HepG2 (cell line): ENCODE results near the gene LCAT. TPM values are rescaled to one million over a fixed set of nuclear protein-coding genes. Genes with fewer than 3 reads are reported as not detected.

Experiments used
- ARID2 ChIP-seq: sonication (generic); formaldehyde crosslinking; IDR thresholded peaks from 2 replicates; pipeline ENCODE4 v1.8.1; 2022; ENCODE audit warnings: mild to moderate bottlenecking, missing genetic modification reagents, borderline replicate concordance
- EP300 ChIP-seq, 3 experiments: sonication (generic) in 1 of 3; formaldehyde crosslinking in 1 of 3; IDR thresholded peaks; 2 replicates each; pipeline versions ENCODE4 v1.5.1 to v1.6.1; 2011 to 2020; ENCODE audit warnings: low read depth in 2 of 3, low read length in 2 of 3, borderline replicate concordance in 1 of 3, improper control_type of control experiment in 1 of 3, mild to moderate bottlenecking in 1 of 3, missing genetic modification reagents in 1 of 3, moderate library complexity in 1 of 3
- GZF1 ChIP-seq: sonication (generic); formaldehyde crosslinking; IDR thresholded peaks from 2 replicates; pipeline ENCODE4 v1.5.1; 2020; ENCODE audit warnings: mild to moderate bottlenecking, missing genetic modification reagents
- MAZ ChIP-seq, 2 experiments: sonication (generic) in 1 of 2; formaldehyde crosslinking in 1 of 2; IDR thresholded peaks; 2 replicates each; pipeline versions ENCODE4 v1.5.0 to v1.6.1; 2012 to 2020; ENCODE audit warnings: low read depth in 2 of 2, mild to moderate bottlenecking in 2 of 2, borderline replicate concordance in 1 of 2, improper control_type of control experiment in 1 of 2, low read length in 1 of 2, missing genetic modification reagents in 1 of 2, moderate library complexity in 1 of 2
- RORA ChIP-seq: sonication (generic); formaldehyde crosslinking; IDR thresholded peaks from 2 replicates; pipeline ENCODE4 v1.5.0; 2020; ENCODE audit warnings: mild to moderate bottlenecking, missing genetic modification reagents, moderate library complexity
- ZBTB3 ChIP-seq: sonication (generic); formaldehyde crosslinking; IDR thresholded peaks from 2 replicates; pipeline ENCODE4 v1.4.0; 2020; ENCODE audit warnings: low read depth, mild to moderate bottlenecking, moderate library complexity, missing genetic modification reagents, borderline replicate concordance
- ZNF343 ChIP-seq: sonication (generic); formaldehyde crosslinking; IDR thresholded peaks from 2 replicates; pipeline ENCODE4 v1.4.0; 2020; ENCODE audit warnings: mild to moderate bottlenecking, missing genetic modification reagents
- ZNF619 ChIP-seq: sonication (generic); formaldehyde crosslinking; IDR thresholded peaks from 2 replicates; pipeline ENCODE4 v1.4.0; 2020; ENCODE audit warnings: mild to moderate bottlenecking, missing genetic modification reagents
- ZNF839 ChIP-seq: sonication (generic); formaldehyde crosslinking; IDR thresholded peaks from 2 replicates; pipeline ENCODE4 v1.4.0; 2020; ENCODE audit warnings: missing genetic modification reagents, mild to moderate bottlenecking, borderline replicate concordance
- polyA plus RNA-seq, 8 experiments: library from polyadenylated mRNA; depleted of rRNA in 3 of 8; stranded (reverse) in 7 of 8; unstranded in 1 of 8; fragments of >200 nt; fragmentation: Illumina TruSeq in 4 of 8; extraction: Trizol in 4 of 8; gene quantifications; 2 replicates each; pipeline versions ENCODE4 v1.2.1 to v1.2.3, GENCODE V29; 2011 to 2016; ENCODE audit warnings: low read depth in 4 of 8, missing spikeins in 1 of 8, mixed read lengths in 1 of 8; ENCODE audit not compliant: insufficient read depth in 1 of 8
- total RNA-seq, 5 experiments: library from RNA; depleted of rRNA; stranded (reverse); fragments of >200 nt; fragmentation: Illumina TruSeq; extraction: Trizol; gene quantifications; 2 replicates each; pipeline ENCODE4 v1.2.3, GENCODE V29; 2016; ENCODE audit warnings: low read depth in 1 of 5
- TF ChIP-seq, protein P1 (sequence below): sonication (generic); formaldehyde crosslinking; IDR thresholded peaks from 2 replicates; pipeline ENCODE4 v1.4.0; 2020; ENCODE audit warnings: missing genetic modification reagents
- TF ChIP-seq, protein P2 (sequence below): sonication (generic); formaldehyde crosslinking; IDR thresholded peaks from 2 replicates; pipeline ENCODE4 v1.4.0; 2020; ENCODE audit warnings: missing genetic modification reagents
- TF ChIP-seq, protein P3 (sequence below): sonication (generic); formaldehyde crosslinking; IDR thresholded peaks from 2 replicates; pipeline ENCODE4 v1.5.0; 2020; ENCODE audit warnings: mild to moderate bottlenecking, missing genetic modification reagents

LCAT gene
- total and polyA plus RNA-seq, 2 of the 13 experiments (the other 11 are each of a cell fraction or from before 2014, with no cell fraction given) = 36.1 to 38.9 TPM

GRCh38 chr16:67939507-67940445 is 4.1 kb downstream of the LCAT start (continued):
- TF ChIP-seq, protein P1, sequence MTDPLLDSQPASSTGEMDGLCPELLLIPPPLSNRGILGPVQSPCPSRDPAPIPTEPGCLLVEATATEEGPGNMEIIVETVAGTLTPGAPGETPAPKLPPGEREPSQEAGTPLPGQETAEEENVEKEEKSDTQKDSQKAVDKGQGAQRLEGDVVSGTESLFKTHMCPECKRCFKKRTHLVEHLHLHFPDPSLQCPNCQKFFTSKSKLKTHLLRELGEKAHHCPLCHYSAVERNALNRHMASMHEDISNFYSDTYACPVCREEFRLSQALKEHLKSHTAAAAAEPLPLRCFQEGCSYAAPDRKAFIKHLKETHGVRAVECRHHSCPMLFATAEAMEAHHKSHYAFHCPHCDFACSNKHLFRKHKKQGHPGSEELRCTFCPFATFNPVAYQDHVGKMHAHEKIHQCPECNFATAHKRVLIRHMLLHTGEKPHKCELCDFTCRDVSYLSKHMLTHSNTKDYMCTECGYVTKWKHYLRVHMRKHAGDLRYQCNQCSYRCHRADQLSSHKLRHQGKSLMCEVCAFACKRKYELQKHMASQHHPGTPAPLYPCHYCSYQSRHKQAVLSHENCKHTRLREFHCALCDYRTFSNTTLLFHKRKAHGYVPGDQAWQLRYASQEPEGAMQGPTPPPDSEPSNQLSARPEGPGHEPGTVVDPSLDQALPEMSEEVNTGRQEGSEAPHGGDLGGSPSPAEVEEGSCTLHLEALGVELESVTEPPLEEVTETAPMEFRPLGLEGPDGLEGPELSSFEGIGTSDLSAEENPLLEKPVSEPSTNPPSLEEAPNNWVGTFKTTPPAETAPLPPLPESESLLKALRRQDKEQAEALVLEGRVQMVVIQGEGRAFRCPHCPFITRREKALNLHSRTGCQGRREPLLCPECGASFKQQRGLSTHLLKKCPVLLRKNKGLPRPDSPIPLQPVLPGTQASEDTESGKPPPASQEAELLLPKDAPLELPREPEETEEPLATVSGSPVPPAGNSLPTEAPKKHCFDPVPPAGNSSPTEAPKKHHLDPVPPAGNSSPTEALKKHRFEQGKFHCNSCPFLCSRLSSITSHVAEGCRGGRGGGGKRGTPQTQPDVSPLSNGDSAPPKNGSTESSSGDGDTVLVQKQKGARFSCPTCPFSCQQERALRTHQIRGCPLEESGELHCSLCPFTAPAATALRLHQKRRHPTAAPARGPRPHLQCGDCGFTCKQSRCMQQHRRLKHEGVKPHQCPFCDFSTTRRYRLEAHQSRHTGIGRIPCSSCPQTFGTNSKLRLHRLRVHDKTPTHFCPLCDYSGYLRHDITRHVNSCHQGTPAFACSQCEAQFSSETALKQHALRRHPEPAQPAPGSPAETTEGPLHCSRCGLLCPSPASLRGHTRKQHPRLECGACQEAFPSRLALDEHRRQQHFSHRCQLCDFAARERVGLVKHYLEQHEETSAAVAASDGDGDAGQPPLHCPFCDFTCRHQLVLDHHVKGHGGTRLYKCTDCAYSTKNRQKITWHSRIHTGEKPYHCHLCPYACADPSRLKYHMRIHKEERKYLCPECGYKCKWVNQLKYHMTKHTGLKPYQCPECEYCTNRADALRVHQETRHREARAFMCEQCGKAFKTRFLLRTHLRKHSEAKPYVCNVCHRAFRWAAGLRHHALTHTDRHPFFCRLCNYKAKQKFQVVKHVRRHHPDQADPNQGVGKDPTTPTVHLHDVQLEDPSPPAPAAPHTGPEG (CRISPR knock-in tag) = no peak
- TF ChIP-seq EP300 (IDR thresholded peaks at IDR 0.05; ENCODE audit: low read depth in 2 of 2, low read length in 2 of 2) = no peak
- TF ChIP-seq EP300 (CRISPR knock-in tag; IDR thresholded peaks at IDR 0.05; ENCODE audit: borderline replicate concordance) = no peak
- TF ChIP-seq MAZ (IDR thresholded peaks at IDR 0.05; ENCODE audit: borderline replicate concordance, low read depth, low read length) = no peak
- TF ChIP-seq MAZ (CRISPR knock-in tag; IDR thresholded peaks at IDR 0.05; ENCODE audit: low read depth) = 0 out of 2 replicates have a peak, but pooled peaks have one; percentile 24
- no peak for TF ChIP-seq ZNF839 (CRISPR knock-in tag)
- no peak for TF ChIP-seq RORA (CRISPR knock-in tag)
- no peak for TF ChIP-seq ZBTB3 (CRISPR knock-in tag)
- TF ChIP-seq GZF1 (CRISPR knock-in tag) = 0 out of 2 replicates have a peak, but pooled peaks have one; percentile 46
- peak; percentile 66; the same call in 1 of the 2 replicates for TF ChIP-seq ZNF619 (CRISPR knock-in tag)
- TF ChIP-seq, protein P2, sequence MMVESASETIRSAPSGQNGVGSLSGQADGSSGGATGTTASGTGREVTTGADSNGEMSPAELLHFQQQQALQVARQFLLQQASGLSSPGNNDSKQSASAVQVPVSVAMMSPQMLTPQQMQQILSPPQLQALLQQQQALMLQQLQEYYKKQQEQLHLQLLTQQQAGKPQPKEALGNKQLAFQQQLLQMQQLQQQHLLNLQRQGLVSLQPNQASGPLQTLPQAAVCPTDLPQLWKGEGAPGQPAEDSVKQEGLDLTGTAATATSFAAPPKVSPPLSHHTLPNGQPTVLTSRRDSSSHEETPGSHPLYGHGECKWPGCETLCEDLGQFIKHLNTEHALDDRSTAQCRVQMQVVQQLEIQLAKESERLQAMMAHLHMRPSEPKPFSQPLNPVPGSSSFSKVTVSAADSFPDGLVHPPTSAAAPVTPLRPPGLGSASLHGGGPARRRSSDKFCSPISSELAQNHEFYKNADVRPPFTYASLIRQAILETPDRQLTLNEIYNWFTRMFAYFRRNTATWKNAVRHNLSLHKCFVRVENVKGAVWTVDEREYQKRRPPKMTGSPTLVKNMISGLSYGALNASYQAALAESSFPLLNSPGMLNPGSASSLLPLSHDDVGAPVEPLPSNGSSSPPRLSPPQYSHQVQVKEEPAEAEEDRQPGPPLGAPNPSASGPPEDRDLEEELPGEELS = no peak
- TF ChIP-seq ARID2 (CRISPR knock-in tag) = 0 out of 2 replicates have a peak, but pooled peaks have one; percentile 13
- TF ChIP-seq, protein P3, sequence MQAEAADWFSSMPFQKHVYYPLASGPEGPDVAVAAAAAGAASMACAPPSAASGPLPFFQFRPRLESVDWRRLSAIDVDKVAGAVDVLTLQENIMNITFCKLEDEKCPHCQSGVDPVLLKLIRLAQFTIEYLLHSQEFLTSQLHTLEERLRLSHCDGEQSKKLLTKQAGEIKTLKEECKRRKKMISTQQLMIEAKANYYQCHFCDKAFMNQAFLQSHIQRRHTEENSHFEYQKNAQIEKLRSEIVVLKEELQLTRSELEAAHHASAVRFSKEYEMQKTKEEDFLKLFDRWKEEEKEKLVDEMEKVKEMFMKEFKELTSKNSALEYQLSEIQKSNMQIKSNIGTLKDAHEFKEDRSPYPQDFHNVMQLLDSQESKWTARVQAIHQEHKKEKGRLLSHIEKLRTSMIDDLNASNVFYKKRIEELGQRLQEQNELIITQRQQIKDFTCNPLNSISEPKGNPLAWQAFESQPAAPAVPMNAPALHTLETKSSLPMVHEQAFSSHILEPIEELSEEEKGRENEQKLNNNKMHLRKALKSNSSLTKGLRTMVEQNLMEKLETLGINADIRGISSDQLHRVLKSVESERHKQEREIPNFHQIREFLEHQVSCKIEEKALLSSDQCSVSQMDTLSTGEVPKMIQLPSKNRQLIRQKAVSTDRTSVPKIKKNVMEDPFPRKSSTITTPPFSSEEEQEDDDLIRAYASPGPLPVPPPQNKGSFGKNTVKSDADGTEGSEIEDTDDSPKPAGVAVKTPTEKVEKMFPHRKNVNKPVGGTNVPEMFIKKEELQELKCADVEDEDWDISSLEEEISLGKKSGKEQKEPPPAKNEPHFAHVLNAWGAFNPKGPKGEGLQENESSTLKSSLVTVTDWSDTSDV (CRISPR knock-in tag) = 0 out of 2 replicates have a peak, but pooled peaks have one; percentile 58
- no peak for TF ChIP-seq ZNF343 (CRISPR knock-in tag)
